ENCODE data around the gene CDCP2. TPM values are rescaled to one million over a fixed set of nuclear protein-coding genes. Genes with fewer than 3 reads are reported as not detected.

Gene CDCP2
- total RNA-seq: not detected in 2 replicates
- long read RNA-seq: 0 reads

DNA sequence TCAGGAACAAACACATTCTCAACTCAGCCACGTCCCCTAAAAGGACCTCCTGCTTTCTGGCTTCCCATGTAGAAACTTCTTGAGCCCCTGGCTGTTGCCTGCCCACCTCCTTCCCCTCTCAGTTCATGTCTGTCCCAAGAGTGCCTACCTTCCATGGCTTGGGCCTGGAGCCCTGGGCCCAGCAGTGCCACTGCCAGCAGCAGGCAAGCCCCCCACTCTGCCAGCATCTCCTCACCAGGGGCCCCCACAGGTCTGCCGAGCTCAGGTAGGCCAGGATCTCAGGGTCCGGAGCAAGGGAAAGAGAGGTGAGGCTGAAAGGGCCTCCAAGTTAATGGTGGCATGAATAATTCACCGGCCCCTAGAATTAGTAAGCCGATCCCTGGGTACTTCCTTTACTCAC is at the start of gene CDCP2:
CDCP2 (minus strand) TSS at position 305 of the 400 bp plus-strand sequence; CDS start at position 227, 78 bp downstream.
- Mint-ChIP-seq H3K4me1 (peaks cover 16% of the 10 kb centered on the region), H3K27me3 (ENCODE audit: low read depth) (no peaks in the 10 kb centered on the region), H3K4me3 (no peak within 1 kb of the TSS), H3K27ac (ENCODE audit: unreplicated experiment) (peak within 1 kb of the TSS; percentile 72), H3K9me3 (no peaks in the 10 kb centered on the region), H3K36me3 (ENCODE audit: low read depth) (no peaks in the 10 kb centered on the region)
- no peak for DNase-seq (ENCODE audit: low read depth, low spot score)
- TF ChIP-seq, protein P1, sequence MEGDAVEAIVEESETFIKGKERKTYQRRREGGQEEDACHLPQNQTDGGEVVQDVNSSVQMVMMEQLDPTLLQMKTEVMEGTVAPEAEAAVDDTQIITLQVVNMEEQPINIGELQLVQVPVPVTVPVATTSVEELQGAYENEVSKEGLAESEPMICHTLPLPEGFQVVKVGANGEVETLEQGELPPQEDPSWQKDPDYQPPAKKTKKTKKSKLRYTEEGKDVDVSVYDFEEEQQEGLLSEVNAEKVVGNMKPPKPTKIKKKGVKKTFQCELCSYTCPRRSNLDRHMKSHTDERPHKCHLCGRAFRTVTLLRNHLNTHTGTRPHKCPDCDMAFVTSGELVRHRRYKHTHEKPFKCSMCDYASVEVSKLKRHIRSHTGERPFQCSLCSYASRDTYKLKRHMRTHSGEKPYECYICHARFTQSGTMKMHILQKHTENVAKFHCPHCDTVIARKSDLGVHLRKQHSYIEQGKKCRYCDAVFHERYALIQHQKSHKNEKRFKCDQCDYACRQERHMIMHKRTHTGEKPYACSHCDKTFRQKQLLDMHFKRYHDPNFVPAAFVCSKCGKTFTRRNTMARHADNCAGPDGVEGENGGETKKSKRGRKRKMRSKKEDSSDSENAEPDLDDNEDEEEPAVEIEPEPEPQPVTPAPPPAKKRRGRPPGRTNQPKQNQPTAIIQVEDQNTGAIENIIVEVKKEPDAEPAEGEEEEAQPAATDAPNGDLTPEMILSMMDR (conservative IDR thresholded peaks at IDR 0.05): no peak

DNA sequence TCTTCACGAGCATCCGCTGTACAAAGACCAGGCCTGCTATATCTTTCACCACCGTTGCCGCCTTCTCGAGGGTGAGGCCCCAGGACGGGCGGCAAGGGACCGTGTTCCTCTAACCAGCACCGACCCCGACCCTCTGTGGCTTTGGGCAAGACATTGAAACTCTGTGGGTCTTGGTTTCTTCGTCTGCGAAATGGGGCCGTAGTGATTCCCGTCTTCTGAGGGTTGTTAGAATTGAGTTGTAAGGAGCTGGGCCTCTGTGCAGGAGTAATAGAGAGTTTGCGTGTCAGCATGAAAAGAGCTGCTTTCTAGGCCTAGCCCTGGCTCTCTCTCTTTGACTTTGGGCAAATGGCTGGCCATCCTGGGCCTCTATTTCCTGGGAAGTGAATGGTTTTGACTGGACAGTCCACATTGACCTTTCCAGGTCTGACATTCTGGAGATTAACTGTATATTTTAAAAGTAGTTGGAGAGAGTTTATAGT is 47.8 kb upstream of the CDCP2 start:
- TF ChIP-seq, protein P1 (conservative IDR thresholded peaks at IDR 0.05): no peak
- no peaks in the 10 kb centered on the region for H3K9me3 Mint-ChIP-seq
- peak overlapping the region; percentile 93 for H3K4me3 Mint-ChIP-seq
- H3K27ac Mint-ChIP-seq (ENCODE audit: unreplicated experiment): peak overlapping the region; percentile 97
- peaks cover 5% of the 10 kb centered on the region for H3K36me3 Mint-ChIP-seq (ENCODE audit: low read depth)
- no peaks in the 10 kb centered on the region for H3K27me3 Mint-ChIP-seq (ENCODE audit: low read depth)
- H3K4me1 Mint-ChIP-seq: peaks cover 34% of the 10 kb centered on the region
- DNase-seq (ENCODE audit: low read depth, low spot score): no peak

DNA sequence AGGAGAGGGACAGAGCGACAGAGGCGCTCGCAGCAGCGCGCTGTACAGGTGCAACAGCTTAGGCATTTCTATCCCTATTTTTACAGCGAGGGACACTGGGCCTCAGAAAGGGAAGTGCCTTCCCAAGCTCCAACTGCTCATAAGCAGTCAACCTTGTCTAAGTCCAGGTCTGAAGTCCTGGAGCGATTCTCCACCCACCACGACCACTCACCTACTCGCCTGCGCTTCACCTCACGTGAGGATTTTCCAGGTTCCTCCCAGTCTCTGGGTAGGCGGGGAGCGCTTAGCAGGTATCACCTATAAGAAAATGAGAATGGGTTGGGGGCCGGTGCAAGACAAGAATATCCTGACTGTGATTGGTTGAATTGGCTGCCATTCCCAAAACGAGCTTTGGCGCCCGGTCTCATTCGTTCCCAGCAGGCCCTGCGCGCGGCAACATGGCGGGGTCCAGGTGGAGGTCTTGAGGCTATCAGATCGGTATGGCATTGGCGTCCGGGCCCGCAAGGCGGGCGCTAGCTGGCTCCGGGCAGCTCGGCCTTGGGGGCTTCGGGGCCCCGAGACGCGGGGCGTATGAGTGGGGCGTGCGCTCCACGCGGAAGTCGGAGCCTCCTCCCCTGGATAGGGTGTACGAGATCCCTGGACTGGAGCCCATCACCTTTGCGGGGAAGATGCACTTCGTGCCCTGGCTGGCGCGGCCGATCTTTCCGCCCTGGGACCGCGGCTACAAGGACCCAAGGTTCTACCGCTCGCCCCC is 47.1 kb upstream of the CDCP2 start, which contains the start of the genes CYB5RL and MRPL37:
CYB5RL (minus strand) TSS at position 266 of the 754 bp plus-strand sequence. CDS start 4,414 bp downstream, outside the sequence.
MRPL37 (plus strand) TSS at position 403 of the 754 bp plus-strand sequence; CDS start at position 480, 77 bp downstream.
- no peaks in the 10 kb centered on the region for H3K9me3 Mint-ChIP-seq
- H3K4me3 Mint-ChIP-seq: peak within 1 kb of the TSS; percentile 93
- TF ChIP-seq, protein P1 (conservative IDR thresholded peaks at IDR 0.05): no peak
- H3K4me1 Mint-ChIP-seq: peaks cover 34% of the 10 kb centered on the region
- DNase-seq (ENCODE audit: low read depth, low spot score): peak; percentile 82
- peak within 1 kb of the TSS; percentile 97 for H3K27ac Mint-ChIP-seq (ENCODE audit: unreplicated experiment)
- no peaks in the 10 kb centered on the region for H3K27me3 Mint-ChIP-seq (ENCODE audit: low read depth)
- H3K36me3 Mint-ChIP-seq (ENCODE audit: low read depth): no peaks in the 10 kb centered on the region

DNA sequence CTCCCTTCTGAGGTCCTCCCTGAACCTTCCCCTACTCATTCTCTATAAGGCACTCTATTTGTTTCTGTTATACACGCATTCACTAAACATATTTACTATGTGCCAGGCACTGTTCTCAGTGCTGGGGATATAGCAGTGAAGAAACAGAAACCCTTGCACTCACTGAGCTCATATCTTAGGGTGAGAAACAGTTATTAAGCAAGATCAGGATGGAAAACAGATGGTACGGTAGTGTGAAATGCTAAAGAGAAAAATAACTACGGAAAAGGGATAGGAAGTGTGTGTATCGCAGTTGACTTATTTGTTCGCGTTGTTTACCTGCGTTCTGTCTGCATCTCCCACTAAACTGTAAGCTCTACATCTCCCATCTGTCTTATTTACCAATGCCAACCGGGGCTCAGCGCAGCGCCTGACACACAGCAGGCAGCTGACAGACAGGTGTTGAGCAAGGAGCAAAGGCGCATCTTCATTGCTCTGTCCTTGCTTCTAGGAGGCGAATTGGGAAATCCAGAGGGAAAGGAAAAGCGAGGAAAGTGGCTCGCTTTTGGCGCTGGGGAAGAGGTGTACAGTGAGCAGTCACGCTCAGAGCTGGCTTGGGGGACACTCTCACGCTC is 46.5 kb upstream of the CDCP2 start:
- H3K27me3 Mint-ChIP-seq (ENCODE audit: low read depth): no peaks in the 10 kb centered on the region

DNA sequence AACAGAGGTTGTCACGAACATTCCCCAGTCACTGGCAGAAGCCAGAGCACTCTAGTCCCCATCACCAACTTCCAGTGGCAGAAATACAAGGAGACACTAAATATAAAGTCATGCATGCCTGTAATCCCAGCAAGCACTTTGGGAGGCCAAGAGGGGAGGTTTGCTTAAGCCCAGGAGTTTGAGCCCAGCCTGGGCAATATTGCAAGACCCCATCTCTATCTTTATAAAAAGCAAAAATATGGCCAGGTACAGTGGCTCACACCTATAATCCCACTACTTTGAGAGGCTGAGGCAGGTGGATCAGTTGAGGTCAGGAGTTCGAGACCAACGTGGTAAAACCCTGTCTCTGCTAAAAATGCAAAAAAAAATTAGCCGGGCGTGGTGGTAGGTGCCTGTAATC is 40.7 kb upstream of the CDCP2 start:
- Mint-ChIP-seq H3K4me1 (no peaks in the 10 kb centered on the region), H3K27ac (ENCODE audit: unreplicated experiment) (no peak overlapping the region), H3K9me3 (no peaks in the 10 kb centered on the region), H3K36me3 (ENCODE audit: low read depth) (no peaks in the 10 kb centered on the region), H3K4me3 (no peak overlapping the region), H3K27me3 (ENCODE audit: low read depth) (no peaks in the 10 kb centered on the region)
- no peak for DNase-seq (ENCODE audit: low read depth, low spot score)
- TF ChIP-seq, protein P1 (conservative IDR thresholded peaks at IDR 0.05): no peak

More for the DNA sequence above, 46.5 kb upstream of the CDCP2 start:
- peaks cover 34% of the 10 kb centered on the region for H3K4me1 Mint-ChIP-seq
- peak overlapping the region; percentile 93 for H3K4me3 Mint-ChIP-seq
- no peak for DNase-seq (ENCODE audit: low read depth, low spot score)
- H3K9me3 Mint-ChIP-seq: no peaks in the 10 kb centered on the region
- H3K36me3 Mint-ChIP-seq (ENCODE audit: low read depth): no peaks in the 10 kb centered on the region
- TF ChIP-seq, protein P1 (conservative IDR thresholded peaks at IDR 0.05): no peak
- H3K27ac Mint-ChIP-seq (ENCODE audit: unreplicated experiment): no peak overlapping the region

Measured in neural crest cell (in vitro differentiated cells).